NCI-H2171 (cell line): ENCODE data around the gene CDC14B.

Source experiments
- DNase-seq: peaks from one replicate; lab custom pipeline; 2025; lab: John Stamatoyannopoulos, UW

The CDC14B gene

DNA sequence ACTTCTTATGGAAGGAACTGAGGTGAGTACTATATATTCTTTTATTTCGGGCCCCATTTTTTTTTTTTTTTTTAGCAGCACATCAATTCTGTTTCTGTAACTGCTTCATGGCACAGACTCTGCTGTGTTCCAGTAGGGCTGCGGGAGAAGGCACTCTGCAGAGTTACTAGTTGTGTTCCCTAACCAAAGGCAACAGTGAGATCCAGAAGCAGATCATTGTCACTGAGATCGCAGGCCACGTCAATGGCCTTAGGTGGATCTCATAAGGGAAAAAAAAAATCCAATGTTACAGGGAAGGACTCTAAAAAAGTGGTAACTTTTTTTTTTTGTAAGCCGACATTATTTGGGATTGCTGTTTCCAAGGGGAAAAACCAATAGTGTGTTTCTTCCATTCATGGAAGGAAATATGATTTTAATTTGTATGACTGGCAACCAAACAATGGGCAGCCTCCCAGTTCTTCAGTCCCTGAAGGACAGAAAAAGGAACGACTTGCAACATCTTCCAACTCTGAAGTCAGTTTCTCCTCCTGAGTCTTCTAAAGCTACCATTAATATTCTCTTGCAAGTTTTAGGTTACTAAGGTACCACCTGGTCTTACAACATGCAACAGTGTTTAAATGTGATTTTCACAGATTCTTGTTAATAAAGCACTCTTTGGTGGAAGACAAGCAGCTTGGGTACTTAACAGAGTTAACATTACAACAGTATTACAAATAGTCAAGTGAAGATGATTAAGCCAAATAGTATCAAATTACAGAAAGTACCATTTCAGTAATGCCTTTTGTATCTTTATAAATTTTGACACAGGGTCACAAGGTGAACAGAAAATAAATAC lies 116.9 kb downstream of the CDC14B start:
- DNase-seq: no peak

DNA sequence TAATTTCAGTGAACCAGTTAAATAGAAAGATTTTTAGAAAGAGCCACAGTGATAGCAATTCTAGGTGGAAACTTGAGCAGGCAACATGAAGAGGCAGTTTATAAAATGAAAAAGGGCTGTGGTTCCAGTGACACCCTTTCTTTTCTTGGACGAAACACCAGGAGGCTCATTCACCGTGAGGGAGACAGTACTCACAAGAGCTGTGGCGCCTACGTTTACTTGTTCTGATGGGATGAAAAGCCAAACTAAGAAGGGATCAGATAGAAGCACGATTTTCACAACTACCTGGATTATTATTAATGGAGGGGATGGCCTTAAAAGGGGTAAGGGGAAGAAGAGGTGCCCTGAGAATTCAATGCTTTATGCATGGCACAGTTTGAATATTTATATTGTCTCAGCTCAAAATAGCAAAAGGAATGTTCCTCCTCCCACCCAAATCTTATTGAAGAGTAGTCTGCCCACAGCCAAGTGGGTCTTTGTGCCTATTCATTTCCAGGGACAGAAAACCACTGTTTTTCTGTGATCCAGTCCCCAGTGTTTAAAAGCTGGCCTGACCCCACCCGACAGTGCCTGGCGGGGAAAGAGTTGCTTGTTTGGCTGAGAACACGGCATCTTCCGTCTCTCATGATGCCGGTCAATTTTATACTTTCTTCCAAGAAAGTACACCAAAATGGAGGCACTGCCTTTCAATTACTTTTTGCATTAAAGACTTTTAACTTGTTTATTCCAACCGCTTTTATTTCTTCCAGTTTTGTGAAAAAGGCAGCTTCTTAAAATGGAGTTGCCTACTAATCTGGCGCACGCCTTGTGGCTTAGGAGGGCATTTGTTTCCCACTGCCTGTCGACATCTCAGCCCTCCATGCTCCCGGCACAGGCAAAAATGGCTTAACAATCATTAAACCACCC lies 117.8 kb downstream of the CDC14B start:
- DNase-seq: no peak

DNA sequence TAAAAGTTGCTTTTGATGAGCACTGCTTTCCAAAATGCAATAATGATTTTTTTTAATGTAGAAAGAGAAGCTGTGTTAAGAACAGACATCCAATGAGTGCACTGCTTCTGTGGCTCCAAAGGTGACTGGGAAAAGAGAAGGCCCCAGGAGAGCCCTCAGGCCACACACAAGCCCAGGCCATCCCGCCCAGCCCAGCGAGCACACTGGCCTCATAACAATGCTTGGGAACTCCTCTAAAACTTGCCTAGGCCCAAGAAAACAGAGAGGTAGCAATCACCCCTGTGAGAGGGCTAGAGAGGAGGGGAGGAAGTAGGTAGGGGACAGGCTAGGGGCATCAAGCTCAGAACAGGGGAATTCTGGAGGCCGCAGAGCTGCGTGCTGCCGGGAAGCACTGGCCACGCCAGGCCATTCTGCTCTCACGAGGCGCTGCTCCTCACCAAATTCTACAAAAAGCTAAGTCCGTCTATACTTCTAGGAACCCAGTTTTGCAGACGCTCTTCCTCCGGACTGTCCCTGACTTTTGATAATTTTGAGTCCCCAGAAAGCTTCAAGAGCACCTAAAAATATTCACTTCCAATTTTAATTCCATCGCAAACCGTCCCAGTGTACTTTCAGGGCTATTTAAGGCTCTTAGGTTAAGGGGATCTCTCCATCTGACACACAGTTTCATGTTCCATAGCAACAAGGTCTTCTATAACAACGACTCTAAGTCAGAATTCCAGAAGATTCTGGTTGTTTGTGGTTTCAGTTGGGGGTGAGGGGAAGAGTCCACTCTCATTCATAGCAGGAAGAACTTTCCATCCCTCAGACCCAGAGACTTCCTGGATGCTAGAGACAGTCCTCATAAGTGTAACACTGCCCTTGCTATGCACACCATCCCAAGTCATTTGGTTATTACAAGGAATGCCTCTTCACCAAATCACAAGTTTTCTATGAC lies 118.7 kb downstream of the CDC14B start:
- no peak for DNase-seq

DNA sequence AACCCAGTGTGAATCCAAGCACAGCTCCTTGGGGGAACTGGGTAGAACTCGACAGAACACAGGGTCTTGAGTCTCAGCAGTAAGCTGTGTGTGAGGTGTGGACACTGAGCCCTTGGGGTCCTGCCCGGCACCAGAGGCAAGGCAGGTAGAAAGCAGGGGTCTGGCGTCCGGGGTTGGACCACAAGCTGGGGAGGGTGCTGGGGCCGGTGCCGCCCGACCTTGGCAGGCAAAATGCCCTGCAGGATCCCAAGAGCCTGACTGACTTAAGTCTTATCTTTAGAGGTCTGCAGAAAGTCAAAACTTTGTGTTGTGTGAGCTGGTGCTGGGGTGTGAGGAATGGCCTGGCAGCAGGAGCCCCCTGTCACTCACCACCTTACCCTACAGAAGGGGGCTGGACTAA lies 120.4 kb downstream of the CDC14B start:
- DNase-seq: no peak

DNA sequence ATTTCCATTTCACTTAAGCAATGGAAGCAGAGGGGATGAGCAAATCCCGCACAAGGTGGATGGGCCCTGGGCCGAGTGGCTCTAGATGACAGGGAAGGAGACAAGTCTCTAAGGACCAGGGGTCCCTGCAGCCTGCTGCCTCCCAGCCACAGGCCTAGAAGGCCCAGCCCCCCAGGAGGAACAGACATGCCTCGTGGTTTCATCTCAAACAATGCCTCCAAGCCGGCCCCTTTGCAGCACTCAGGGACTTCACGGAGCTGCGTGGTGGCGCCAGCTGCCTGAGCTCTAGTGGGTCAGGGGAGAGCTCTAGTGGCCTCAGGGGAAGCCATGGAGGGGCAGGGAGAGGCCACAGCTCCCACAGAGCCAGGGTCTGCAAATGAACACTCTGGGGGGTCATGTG lies 120.8 kb downstream of the CDC14B start:
- DNase-seq: no peak

DNA sequence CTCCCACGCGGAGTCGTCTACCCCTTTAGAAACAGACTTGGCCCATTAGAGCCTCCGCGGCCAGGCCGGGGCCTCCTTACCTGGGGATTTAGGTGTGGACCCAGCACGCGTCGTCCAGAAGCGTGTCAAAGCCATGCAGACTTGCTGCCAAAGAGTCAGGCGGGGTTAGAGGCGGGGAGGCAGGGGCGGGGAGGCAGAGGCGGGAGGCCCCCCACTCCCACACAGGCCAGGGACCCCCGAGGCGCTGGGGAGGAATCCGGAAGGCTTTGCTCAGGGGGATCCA lies 122.6 kb downstream of the CDC14B start:
- DNase-seq: no peak

DNA sequence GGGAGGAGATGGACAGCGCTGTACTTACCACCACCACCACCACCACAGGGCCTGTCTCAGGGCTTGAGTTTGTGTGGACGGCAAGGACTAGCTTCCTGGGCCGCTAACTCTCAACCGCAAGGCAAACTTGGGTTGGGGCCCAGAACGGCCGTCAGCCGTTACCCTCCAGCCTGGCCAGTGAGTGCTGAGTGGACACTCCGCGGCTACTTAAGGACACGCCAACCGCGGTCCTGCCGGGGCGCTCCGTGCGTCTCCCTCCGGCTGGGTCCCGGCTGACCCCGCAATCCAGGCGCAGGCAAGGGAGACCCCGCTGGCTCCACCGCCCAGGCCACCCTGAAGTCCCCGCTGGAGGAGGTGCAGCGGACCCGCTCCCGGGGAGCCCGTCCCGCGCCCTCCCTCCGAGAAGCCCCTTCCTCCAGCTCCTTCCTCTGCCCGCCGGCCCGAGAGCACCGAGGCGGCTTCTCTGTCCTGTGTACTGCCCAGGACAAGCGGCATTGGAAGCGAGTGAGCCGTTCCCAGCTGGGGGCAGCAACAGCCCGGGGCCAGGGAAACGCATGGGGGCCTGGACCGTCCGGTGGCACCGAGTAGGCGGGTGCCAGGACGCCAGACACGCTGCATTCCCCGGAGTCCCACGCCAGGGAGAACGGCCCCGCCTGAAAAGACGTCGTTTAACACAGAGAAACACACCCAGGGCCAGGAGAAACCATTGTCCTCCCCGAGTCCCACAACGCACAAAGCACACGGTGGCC lies 123.1 kb downstream of the CDC14B start:
- DNase-seq: no peak

DNA sequence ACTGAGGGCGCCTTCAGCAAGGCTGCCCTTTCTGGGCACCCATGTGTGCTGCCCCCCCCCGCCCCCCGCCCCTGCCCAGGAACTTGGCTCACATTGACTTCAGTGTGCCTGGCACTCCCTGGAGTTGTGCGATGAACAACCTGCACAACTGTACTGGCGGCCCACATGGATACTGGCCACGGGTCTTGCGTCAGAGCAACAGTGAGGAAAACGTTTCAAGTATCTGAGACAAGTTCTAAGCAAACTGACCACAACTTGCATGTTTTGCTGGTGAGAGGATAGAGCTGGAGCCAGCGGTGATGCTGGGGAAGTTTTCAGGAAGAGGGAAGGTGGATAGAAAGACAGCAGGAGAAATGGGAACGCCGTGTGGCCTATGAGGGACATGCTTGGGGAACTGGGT lies 124.3 kb downstream of the CDC14B start:
- no peak for DNase-seq

DNA sequence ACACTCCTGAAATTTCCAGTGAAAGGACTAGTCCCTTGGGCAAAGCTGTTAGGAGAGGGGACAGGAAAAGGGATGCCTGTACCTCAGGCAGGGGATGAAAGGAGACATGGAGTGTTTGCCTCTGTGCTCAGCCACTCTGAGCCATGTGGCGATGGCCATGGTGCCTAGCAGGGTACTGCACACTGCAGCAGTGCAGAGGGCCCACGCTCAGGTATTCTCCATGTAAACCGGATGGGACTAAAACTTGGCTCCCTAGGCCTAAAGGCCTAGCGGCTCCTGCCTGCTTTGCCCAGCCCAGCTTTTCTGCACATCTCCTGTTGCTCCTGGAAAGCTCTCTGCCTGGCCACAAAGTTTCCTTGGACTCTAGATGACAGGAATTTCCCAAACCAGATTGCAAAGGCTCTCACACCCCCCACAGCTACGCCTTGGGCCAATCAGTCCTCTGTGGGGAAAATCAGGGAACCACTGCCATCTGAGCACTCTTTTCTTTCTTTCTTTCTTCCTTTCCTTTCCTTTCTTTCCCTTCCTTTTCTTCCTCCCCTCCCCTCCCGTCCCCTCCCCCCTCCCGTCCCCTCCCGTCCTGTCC lies 125.3 kb downstream of the CDC14B start:
- no peak for DNase-seq

DNA sequence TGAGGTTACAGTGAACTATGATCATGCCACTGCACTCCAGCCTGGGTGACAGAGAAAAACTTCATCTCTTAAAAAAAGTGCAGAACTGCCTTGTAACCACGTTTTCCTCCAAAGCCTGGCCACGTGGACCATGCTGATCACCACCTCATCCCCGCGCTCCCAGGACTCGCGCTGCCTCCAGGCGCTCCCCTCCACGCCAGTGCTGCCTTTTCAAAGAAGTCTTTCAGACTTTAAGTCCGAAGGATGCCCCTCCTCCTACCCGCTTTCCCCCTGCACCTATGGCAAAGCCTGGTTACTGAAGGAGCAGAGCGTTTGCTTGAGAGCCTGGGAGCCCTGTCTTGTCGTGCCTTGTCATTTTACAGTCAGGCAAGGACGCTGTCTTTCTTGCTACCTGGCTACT lies 125.9 kb downstream of the CDC14B start:
- DNase-seq: no peak

DNA sequence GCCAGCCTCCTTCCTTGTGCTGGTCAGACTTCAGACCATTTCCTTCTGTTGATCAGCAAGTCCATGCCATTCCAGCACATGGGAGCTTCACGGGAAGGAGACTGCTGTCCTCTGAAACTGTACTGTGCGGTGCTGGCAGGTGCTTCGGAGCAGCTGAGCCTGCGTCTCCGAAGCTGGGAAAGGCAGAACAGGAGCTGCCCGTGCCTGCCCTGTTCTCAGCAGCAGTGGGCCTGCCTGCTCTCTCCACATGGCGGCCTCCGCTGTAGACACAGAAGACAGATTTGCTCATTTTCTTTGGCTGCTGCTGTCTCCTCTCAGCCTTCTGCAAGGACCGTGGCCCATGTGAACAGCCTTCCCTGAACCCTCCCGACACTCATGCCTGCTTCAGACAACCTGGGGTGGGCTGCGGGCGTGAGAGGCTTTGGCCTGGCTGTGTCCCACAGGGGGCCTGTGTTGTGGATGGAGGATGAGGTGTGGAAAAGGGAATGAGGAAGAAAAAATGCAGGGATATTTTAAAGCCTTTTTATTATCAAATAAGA lies 126.6 kb downstream of the CDC14B start:
- no peak for DNase-seq

DNA sequence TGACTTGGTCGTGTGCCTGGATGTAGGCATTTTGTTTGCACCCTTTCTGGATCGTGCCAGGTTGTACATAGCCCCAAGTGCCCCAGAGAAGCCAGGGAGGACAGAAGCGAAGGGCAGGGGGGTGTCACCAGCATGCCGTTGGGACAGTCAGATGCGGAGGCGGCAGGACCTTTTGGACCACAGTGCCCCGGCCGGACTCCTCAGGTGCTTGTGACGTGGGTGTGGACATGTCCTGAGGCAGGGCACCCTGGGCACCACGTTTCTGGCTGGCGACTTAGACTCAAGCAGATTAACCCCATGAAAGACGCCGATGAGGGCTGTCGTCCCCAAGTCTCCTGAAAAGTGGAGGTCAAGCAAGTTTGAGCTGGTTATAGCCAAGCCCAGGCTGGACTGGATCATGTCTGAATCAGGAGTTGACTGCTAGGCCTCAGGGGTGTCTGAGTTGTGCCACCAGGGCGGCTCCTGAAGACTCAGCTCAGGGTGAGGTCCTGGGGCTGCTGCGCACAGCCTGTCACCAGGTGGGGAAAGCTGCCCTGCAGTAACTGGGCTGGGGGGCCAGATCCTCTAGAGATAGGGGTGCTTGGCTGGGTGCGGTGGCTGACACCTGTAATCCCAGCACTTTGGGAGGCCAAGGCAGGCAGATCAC lies 127.6 kb downstream of the CDC14B start:
- no peak for DNase-seq

DNA sequence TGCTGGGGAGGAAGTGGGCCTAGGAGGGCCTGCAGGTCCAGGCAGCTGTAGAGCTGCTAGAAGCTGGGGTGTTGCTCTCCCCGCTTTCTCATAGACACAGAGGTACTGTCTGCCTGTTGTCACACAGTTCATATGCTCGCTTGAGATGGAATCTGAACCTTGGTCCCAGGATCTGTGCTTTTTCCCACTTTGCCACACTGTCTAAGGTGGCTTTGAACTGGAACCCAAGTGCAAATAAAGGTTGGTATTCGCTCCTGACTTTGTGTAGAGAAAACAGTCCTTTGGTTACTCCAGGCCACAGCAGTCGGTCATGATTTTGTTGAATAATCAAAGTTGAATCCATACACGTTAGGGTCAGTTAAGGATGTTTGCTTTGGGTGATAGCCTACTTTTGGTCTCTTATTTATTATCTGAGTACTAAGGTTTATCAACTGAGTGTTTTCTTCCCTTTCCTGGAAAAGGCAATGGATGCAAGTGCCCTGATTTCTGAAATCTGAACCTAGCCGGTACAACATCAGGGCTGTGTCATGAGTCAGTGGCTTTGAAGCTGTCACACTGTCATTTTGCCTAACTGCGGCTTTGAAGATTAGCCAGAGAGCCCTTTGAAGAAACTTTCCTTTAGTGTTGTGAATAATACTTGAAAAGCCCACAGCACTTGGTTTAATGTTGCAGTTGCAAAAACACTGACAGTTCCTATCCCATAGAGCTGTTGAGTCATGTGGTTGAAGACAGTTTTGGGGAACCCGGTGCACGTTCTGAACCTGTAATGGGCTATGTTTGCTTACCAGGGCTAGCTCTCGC lies 128.4 kb downstream of the CDC14B start:
- DNase-seq: no peak

DNA sequence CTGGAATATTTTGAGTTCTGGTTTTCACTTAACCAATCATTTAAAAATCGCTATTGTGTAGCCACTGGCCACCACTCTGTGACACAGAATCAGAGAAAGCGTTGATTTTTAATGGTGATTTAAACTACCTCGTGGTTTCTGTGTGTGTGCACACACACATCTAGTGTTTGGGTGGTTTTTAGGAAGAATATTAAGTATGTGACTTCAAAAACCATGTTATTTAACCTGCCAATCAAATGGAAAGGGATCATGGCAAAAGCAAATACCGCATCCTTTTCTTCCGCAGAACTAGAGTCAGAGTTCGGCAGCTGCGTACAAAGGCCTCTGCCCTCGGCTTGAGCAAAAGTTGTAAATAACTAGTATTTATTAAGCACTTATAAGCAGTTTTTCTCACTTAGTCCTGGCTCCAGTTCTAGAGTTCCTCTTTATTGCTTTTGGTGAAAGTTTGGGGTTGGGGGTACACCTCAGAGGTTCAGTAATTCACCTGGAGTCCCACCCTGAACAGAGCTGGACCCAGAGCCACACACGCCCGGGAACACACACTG lies 129.0 kb downstream of the CDC14B start:
- no peak for DNase-seq

DNA sequence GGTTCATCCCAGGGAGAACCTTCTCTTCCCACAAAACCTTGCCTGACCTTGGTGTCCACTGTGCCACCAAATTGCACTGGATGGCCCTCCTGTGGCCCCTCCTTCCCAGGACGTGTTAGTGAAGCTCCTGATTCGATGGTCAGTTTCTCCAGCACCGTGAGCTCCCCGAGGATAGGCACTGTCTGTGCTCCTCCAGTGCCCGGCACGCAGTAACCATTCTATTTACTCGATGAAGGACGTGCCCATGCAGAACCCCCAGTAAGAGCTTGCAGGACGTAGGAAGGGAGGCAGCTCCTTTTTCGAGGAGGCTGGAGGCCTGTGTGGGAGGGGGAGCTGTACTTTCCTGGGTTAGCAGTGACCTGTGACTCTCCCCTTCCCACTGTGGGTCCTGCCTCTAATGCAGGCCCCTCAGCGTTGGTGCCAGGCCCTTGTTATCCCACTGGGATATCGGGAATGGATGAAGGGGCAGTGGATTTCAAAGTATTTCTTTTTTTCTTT lies 130.1 kb downstream of the CDC14B start:
- no peak for DNase-seq

DNA sequence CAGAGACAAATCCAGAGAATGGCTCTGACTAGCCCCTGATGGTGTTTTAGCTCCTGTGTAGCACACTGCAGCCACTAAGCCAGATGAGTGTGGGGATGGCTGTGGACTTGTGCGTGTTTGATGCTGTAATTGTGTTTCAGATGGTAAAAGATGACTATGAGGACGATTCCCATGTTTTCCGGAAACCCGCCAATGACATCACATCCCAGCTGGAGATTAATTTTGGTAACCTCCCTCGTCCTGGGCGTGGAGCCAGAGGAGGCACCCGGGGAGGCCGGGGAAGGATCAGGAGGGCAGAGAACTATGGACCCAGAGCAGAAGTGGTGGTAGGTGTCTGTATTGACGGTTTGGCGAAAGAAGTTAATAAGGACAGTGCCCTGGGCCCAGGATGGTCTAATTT lies 131.7 kb downstream of the CDC14B start:
- DNase-seq: no peak

DNA sequence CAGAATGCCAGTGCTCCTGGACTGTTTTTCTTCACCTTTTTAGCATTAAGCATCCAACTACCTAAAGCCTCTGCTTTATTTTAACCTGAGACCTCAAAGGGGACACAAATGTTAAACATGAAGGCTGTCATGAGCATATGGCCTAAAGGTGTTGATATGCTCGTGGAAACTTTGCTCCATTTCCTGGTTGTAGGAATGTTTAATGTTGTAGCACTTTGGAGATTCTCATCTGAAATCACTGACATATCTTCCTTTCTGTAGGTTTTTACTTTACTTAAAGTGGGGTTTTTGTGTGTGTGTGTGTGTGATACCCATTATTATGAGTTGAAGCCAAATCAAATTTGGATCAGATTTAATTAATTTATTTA lies 132.6 kb downstream of the CDC14B start:
- DNase-seq: no peak

DNA sequence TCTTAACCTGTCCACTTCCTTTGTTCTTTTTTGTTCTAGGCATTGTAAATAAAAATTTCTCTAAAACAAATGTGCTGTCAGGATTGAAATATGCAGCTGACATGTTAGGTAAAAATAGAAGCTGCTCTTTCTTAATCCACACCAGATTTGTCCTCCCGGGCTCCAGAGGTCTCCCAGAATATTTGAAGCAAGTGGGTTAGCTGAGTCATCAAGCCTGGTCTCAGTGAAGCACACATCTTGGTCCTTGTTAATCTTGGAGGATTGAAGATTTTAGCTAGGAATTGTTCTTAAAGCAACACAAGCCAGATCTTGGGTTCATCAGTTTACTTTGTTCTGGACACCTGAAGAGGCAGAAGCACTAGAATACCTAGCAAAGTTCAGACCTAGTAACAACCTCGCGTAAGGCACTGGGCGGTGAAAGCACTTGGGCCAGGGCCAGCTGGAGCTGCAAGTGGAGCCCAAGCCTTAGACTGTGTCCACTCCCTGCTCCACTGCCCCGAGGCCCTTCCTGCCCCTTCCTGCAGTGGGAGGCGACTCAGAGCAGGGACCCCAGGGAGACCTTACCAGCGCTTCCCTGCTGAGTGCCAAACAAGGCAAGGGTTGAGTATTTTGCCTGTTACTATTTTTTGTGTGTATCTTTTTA lies 133.1 kb downstream of the CDC14B start:
- no peak for DNase-seq

DNA sequence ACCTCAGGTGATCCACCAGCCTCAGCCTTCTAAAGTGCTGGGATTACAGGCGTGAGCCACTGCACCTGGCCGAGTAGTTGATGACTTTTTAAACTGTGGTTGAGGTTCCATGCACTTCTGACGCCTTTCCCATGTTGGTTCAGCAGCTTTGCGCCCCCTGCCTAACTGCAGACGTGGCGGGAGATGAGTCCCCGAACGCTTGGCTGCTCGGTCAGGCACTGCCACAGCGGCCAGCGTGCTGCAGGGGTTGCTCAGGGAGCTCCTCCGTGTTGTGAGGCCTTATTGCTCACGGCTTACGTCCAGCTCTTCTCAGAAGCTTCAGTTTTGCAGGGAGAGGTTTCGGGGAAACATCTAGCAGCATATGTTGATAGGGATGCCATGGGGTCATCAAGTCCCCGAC lies 134.4 kb downstream of the CDC14B start:
- DNase-seq: no peak
